Activated naive CD8-positive, alpha-beta T cell treated with anti-CD3 and anti-CD28 coated beads, Interleukin-2, amount 50 U/mL, for 24 hours (primary cell): Measurements from ENCODE around the gene RASGRF1.

Experiments used
- ATAC-seq: fragments of 150-1000 bp; cut with Tn5 transposase; one replicate; pipeline ENCODE4 v1.10.0; 2021
- DNase-seq: peaks from one replicate; pipeline ENCODE4 v3.0.0; 2021
- H3K27ac Mint-ChIP-seq: one replicate; pipeline ENCODE4 v1.8.0; 2021; ENCODE audit warnings: mild to moderate bottlenecking, mixed read lengths
- H3K27me3 Mint-ChIP-seq: one replicate; pipeline ENCODE4 v1.8.0; 2021; ENCODE audit warnings: mixed read lengths
- H3K36me3 Mint-ChIP-seq: one replicate; pipeline ENCODE4 v1.8.0; 2021; ENCODE audit warnings: low read depth, mixed read lengths
- H3K4me1 Mint-ChIP-seq: one replicate; pipeline ENCODE4 v1.8.0; 2021; ENCODE audit warnings: mixed read lengths
- H3K4me3 Mint-ChIP-seq: one replicate; pipeline ENCODE4 v1.8.0; 2021; ENCODE audit warnings: mild to moderate bottlenecking, moderate library complexity, mixed read lengths
- H3K9me3 Mint-ChIP-seq: one replicate; pipeline ENCODE4 v1.8.0; 2021; ENCODE audit warnings: mixed read lengths

The RASGRF1 gene

GRCh38 chr15:78950902-78951840, 139.4 kb downstream of the RASGRF1 start:
- Mint-ChIP-seq H3K4me1 (peaks cover 7% of the 10 kb centered on the region), H3K27me3 (peaks cover 4% of the 10 kb centered on the region), H3K36me3 (no peaks in the 10 kb centered on the region), H3K27ac (no peak overlapping the region), H3K9me3 (no peaks in the 10 kb centered on the region), H3K4me3 (no peak overlapping the region)
- no peak for DNase-seq
- ATAC-seq: no peak

- ATAC-seq (no peak), DNase-seq (no peak)
- Mint-ChIP-seq H3K9me3 (no peaks in the 10 kb centered on the region), H3K36me3 (no peaks in the 10 kb centered on the region), H3K27me3 (peaks cover 5% of the 10 kb centered on the region), H3K4me3 (no peak overlapping the region), H3K27ac (no peak overlapping the region), H3K4me1 (peaks cover 7% of the 10 kb centered on the region)
These were observed 140.2 kb downstream of the RASGRF1 start for GRCh38 chr15:78950343-78950742.

GRCh38 chr15:78949461-78949860, 141.1 kb downstream of the RASGRF1 start:
- H3K4me3 Mint-ChIP-seq: no peak overlapping the region
- H3K4me1 Mint-ChIP-seq: peaks cover 7% of the 10 kb centered on the region
- no peaks in the 10 kb centered on the region for H3K36me3 Mint-ChIP-seq
- H3K27ac Mint-ChIP-seq: no peak overlapping the region
- H3K9me3 Mint-ChIP-seq: no peaks in the 10 kb centered on the region
- H3K27me3 Mint-ChIP-seq: peaks cover 5% of the 10 kb centered on the region
- ATAC-seq (no peak), DNase-seq (no peak)

GRCh38 chr15:78947506-78947905, 143.1 kb downstream of the RASGRF1 start:
- no peak overlapping the region for H3K27ac Mint-ChIP-seq
- DNase-seq (no peak), ATAC-seq (no peak)
- H3K27me3 Mint-ChIP-seq: peaks cover 13% of the 10 kb centered on the region
- H3K9me3 Mint-ChIP-seq: no peaks in the 10 kb centered on the region
- H3K4me3 Mint-ChIP-seq: no peak overlapping the region
- peaks cover 7% of the 10 kb centered on the region for H3K4me1 Mint-ChIP-seq
- peaks cover 2% of the 10 kb centered on the region for H3K36me3 Mint-ChIP-seq

- no peak overlapping the region for H3K4me3 Mint-ChIP-seq
These were observed 144.1 kb downstream of the RASGRF1 start for GRCh38 chr15:78946493-78946892.

GRCh38 chr15:78944669-78945407, 145.7 kb downstream of the RASGRF1 start, which contains the start of gene CTSH:
Gene CTSH (minus strand): TSS chr15:78945046. CDS start chr15:78944981, 65 bp downstream.
- H3K36me3 Mint-ChIP-seq: peaks cover 2% of the 10 kb centered on the region
- peak within 1 kb of the TSS; percentile 27 for H3K27ac Mint-ChIP-seq
- H3K27me3 Mint-ChIP-seq: peaks cover 15% of the 10 kb centered on the region
- H3K4me1 Mint-ChIP-seq: peaks cover 1% of the 10 kb centered on the region
- peak; percentile 62 for ATAC-seq
- H3K9me3 Mint-ChIP-seq: no peaks in the 10 kb centered on the region
- peak within 1 kb of the TSS; percentile 74 for H3K4me3 Mint-ChIP-seq
- DNase-seq: peak; percentile 74

More at GRCh38 chr15:78946493-78946892, 144.1 kb downstream of the RASGRF1 start:
- H3K4me1 Mint-ChIP-seq: peaks cover 4% of the 10 kb centered on the region
- peaks cover 2% of the 10 kb centered on the region for H3K36me3 Mint-ChIP-seq
- no peaks in the 10 kb centered on the region for H3K9me3 Mint-ChIP-seq
- no peak overlapping the region for H3K27ac Mint-ChIP-seq
- DNase-seq (no peak), ATAC-seq (no peak)
- peaks cover 15% of the 10 kb centered on the region for H3K27me3 Mint-ChIP-seq

- H3K4me3 Mint-ChIP-seq: peak overlapping the region; percentile 74
- peaks cover 2% of the 10 kb centered on the region for H3K36me3 Mint-ChIP-seq
- no peaks in the 10 kb centered on the region for H3K9me3 Mint-ChIP-seq
- peak overlapping the region; percentile 27 for H3K27ac Mint-ChIP-seq
- no peak for ATAC-seq
- peaks cover 15% of the 10 kb centered on the region for H3K27me3 Mint-ChIP-seq
- no peak for DNase-seq
- peaks cover 8% of the 10 kb centered on the region for H3K4me1 Mint-ChIP-seq
These were observed 146.4 kb downstream of the RASGRF1 start for GRCh38 chr15:78944202-78944625.

- peak overlapping the region; percentile 74 for H3K4me3 Mint-ChIP-seq
- peaks cover 13% of the 10 kb centered on the region for H3K4me1 Mint-ChIP-seq
- H3K27ac Mint-ChIP-seq: peak overlapping the region; percentile 27
- H3K9me3 Mint-ChIP-seq: no peaks in the 10 kb centered on the region
- peaks cover 15% of the 10 kb centered on the region for H3K27me3 Mint-ChIP-seq
- DNase-seq (no peak), ATAC-seq (no peak)
- H3K36me3 Mint-ChIP-seq: peaks cover 2% of the 10 kb centered on the region
These were observed 146.9 kb downstream of the RASGRF1 start for GRCh38 chr15:78943692-78944091.

- no peak for ATAC-seq
- DNase-seq: no peak
- Mint-ChIP-seq H3K4me1 (peaks cover 21% of the 10 kb centered on the region), H3K27ac (peak overlapping the region; percentile 39), H3K4me3 (no peak overlapping the region), H3K36me3 (peaks cover 6% of the 10 kb centered on the region), H3K9me3 (no peaks in the 10 kb centered on the region), H3K27me3 (peaks cover 20% of the 10 kb centered on the region)
These were observed 147.8 kb downstream of the RASGRF1 start for GRCh38 chr15:78942741-78943140.

GRCh38 chr15:78938658-78939488, 151.7 kb downstream of the RASGRF1 start:
- Mint-ChIP-seq H3K9me3 (no peaks in the 10 kb centered on the region), H3K36me3 (peaks cover 6% of the 10 kb centered on the region), H3K4me1 (peaks cover 32% of the 10 kb centered on the region), H3K27ac (peak overlapping the region; percentile 64), H3K27me3 (peaks cover 13% of the 10 kb centered on the region), H3K4me3 (no peak overlapping the region)
- DNase-seq: no peak
- ATAC-seq: peak; percentile 50

GRCh38 chr15:78937132-78937739, 153.3 kb downstream of the RASGRF1 start:
- DNase-seq (no peak), ATAC-seq (peak; percentile 50)
- peaks cover 3% of the 10 kb centered on the region for H3K36me3 Mint-ChIP-seq
- no peaks in the 10 kb centered on the region for H3K9me3 Mint-ChIP-seq
- H3K27me3 Mint-ChIP-seq: peaks cover 5% of the 10 kb centered on the region
- no peak overlapping the region for H3K4me3 Mint-ChIP-seq
- peaks cover 32% of the 10 kb centered on the region for H3K4me1 Mint-ChIP-seq
- H3K27ac Mint-ChIP-seq: peak overlapping the region; percentile 56

GRCh38 chr15:78934655-78935023, 155.9 kb downstream of the RASGRF1 start:
- H3K4me1 Mint-ChIP-seq: peaks cover 29% of the 10 kb centered on the region
- no peak for DNase-seq
- peaks cover 3% of the 10 kb centered on the region for H3K36me3 Mint-ChIP-seq
- H3K27ac Mint-ChIP-seq: no peak overlapping the region
- H3K4me3 Mint-ChIP-seq: no peak overlapping the region
- no peaks in the 10 kb centered on the region for H3K9me3 Mint-ChIP-seq
- no peak for ATAC-seq
- peaks cover 5% of the 10 kb centered on the region for H3K27me3 Mint-ChIP-seq

- DNase-seq (no peak), ATAC-seq (no peak)
- Mint-ChIP-seq H3K27me3 (peaks cover 5% of the 10 kb centered on the region), H3K27ac (no peak overlapping the region), H3K4me3 (no peak overlapping the region), H3K4me1 (peaks cover 23% of the 10 kb centered on the region), H3K9me3 (no peaks in the 10 kb centered on the region), H3K36me3 (peaks cover 3% of the 10 kb centered on the region)
These were observed 156.5 kb downstream of the RASGRF1 start for GRCh38 chr15:78933823-78934654.
